GM23338 (cell line): ENCODE measurements around the gene CCDC178.
"Not testable (repeated sequence)": the region's sequence is repeated elsewhere in the genome, so short reads cannot be mapped to it uniquely, and the experiment has no call there.

Experiments
- CREB1 ChIP-seq: fragments of 250-450 bp; sonication (Bioruptor Pico); IDR thresholded peaks from 2 replicates; pipeline ENCODE4 v1.5.0; 2020; ENCODE audit warnings: low read depth, mild to moderate bottlenecking, moderate library complexity
- CTCF ChIP-seq, 2 experiments: fragments of 200-600 bp in 1 of 2; sonication (generic) in 1 of 2; conservative IDR thresholded peaks; 2 replicates each; pipeline versions ENCODE4 v1.5.1 to v1.6.1; 2016 to 2017; ENCODE audit warnings: antibody characterized with exemption in 2 of 2, low read depth in 2 of 2, mild to moderate bottlenecking in 2 of 2, moderate library complexity in 1 of 2
- EZH2phosphoT487 ChIP-seq: fragments of 200-600 bp; sonication (generic); IDR thresholded peaks from one replicate; pipeline ENCODE4 v1.8.1; 2018; ENCODE audit warnings: antibody characterized with exemption; ENCODE audit not compliant: unreplicated experiment
- JUNB ChIP-seq: IDR thresholded peaks from one replicate; pipeline ENCODE4 v1.6.1; 2016; ENCODE audit warnings: antibody characterized with exemption; ENCODE audit not compliant: unreplicated experiment
- POLR2AphosphoS5 ChIP-seq: IDR thresholded peaks from 2 replicates; pipeline ENCODE4 v1.6.1; 2016; ENCODE audit warnings: antibody characterized with exemption, low read depth
- REST ChIP-seq: IDR thresholded peaks from one replicate; pipeline ENCODE4 v1.6.1; 2018; ENCODE audit warnings: antibody characterized with exemption; ENCODE audit not compliant: unreplicated experiment
- STAT1 ChIP-seq: IDR thresholded peaks from one replicate; pipeline ENCODE4 v1.6.1; 2016; ENCODE audit warnings: antibody characterized with exemption; ENCODE audit not compliant: unreplicated experiment

- not testable (repeated sequence) for TF ChIP-seq STAT1; CTCF (conservative IDR thresholded peaks at IDR 0.05; ENCODE audit: low read depth in 2 of 2); REST; POLR2AphosphoS5; CREB1; EZH2phosphoT487; JUNB
These were observed 100.8 kb downstream of the CCDC178 start for GRCh38 chr18:33339733-33340132.
